Effector memory CD4-positive, alpha-beta T cell (primary cell): ENCODE data around the gene GRIK4.

Source experiments
- DNase-seq, 3 donors: peaks; one replicate each; pipeline ENCODE4 v3.0.0-alpha.2; 2020
- H3K27ac ChIP-seq: 2 replicates; pipeline ENCODE4 v1.7.0; 2013; ENCODE audit warnings: mild to moderate bottlenecking, low read length, moderate library complexity; ENCODE audit not compliant: insufficient read depth, poor library complexity, severe bottlenecking
- H3K27me3 ChIP-seq: replicated peaks from 2 replicates; pipeline ENCODE4 v1.7.0; 2013; ENCODE audit warnings: mild to moderate bottlenecking, low read length; ENCODE audit not compliant: insufficient read depth, control insufficient read depth, poor library complexity, severe bottlenecking
- H3K36me3 ChIP-seq: 2 replicates; pipeline ENCODE4 v1.7.0; 2013; ENCODE audit warnings: mild to moderate bottlenecking, low read length, moderate library complexity; ENCODE audit not compliant: control insufficient read depth, insufficient read depth
- H3K4me1 ChIP-seq: 2 replicates; pipeline ENCODE4 v1.7.0; 2013; ENCODE audit warnings: low read length, mild to moderate bottlenecking; ENCODE audit not compliant: control insufficient read depth, insufficient read depth, poor library complexity, severe bottlenecking
- H3K4me3 ChIP-seq: 2 replicates; pipeline ENCODE4 v1.7.0; 2013; ENCODE audit warnings: low read length, low read depth, mild to moderate bottlenecking; ENCODE audit not compliant: insufficient read depth, poor library complexity, severe bottlenecking
- H3K9me3 ChIP-seq: 2 replicates; pipeline ENCODE4 v1.7.0; 2013; ENCODE audit warnings: mild to moderate bottlenecking, low read length, moderate library complexity; ENCODE audit not compliant: control insufficient read depth

Gene GRIK4

DNA sequence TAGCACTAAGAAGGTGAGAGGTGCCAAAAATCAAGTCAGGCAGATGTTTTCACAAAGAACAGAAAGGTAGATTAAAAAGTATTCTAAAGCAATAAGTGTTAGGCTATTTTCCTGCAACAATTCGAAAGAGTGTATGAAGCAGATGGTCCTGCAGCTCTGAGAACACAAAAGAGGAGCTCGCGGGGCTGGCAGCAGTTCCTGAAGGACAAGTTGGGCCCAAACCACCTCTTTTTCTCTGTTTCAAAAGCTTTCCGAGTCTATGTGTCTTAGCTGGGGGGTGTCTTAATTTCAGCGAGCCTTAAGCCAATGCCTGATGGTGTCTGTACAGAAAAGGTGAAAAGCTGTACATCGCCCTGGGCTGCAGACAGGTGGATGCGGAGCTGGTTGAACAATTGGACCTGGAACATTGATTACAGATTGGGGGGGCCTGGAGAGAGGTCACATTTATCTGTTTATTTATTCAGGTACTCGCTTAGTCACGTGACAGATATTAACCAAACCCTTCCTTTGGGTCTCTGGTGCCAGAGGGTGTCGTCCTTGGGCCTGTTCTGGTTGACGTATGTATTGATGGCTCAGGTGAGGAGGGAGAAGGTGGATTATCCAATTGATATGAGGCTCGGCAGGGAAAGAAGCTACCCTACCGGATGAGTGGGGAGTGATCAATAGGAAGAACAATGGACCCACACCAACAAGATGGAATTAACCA, 24.7 kb downstream of the GRIK4 start:
- Histone ChIP-seq H3K4me3 (no peak overlapping the region), H3K4me1 (no peaks in the 10 kb centered on the region), H3K27ac (no peak overlapping the region), H3K27me3 (no peaks in the 10 kb centered on the region), H3K9me3 (no peaks in the 10 kb centered on the region), H3K36me3 (no peaks in the 10 kb centered on the region)
- no peak for DNase-seq

DNA sequence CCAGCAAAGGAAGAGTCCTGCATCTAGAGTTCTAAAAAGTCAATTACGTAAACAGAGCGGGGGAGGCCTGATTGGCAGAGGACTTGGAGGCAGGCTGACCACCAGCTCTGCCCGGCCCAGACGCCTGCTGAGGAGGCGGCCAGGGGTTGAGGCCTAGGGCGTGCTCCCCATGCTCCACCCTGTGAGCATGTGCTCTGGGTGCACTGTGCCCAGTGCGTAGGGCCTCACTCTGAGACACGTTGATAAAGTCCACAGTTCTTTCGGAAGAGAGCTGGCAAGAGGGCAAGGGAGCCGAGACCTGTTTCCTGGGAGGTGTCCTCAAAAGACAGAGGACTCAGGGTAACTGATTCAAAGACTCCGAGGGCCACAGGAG, 25.2 kb downstream of the GRIK4 start:
- no peaks in the 10 kb centered on the region for H3K4me1 ChIP-seq
- no peak for DNase-seq

DNA sequence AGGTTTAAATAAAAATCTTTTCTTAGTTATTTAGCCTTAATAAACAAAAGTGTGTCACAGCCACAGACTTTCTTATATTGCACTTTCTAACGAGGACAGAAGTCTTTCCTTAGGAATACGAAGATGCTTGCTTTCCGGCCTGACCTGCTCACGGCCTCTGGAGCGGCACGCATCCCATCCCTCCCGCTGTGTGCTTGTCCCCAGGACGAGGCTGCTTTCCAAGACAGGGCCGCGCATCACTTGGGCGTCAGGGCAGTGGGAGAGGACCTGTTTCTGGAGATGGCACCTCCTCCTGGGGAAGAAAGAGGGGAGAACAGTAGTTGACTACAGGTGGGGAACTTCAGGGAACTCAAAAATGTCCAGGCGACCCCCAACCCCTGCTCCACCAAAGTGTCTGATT, 26.4 kb downstream of the GRIK4 start:
- H3K9me3 ChIP-seq, result no peaks in the 10 kb centered on the region
- no peak for DNase-seq
- no peaks in the 10 kb centered on the region for H3K36me3 ChIP-seq
- H3K27me3 ChIP-seq, result no peaks in the 10 kb centered on the region
- no peak overlapping the region for H3K4me3 ChIP-seq
- no peaks in the 10 kb centered on the region for H3K4me1 ChIP-seq
- H3K27ac ChIP-seq, result no peak overlapping the region

More for the DNA sequence above, 25.2 kb downstream of the GRIK4 start:
- Histone ChIP-seq H3K36me3 (no peaks in the 10 kb centered on the region), H3K27ac (no peak overlapping the region), H3K27me3 (no peaks in the 10 kb centered on the region), H3K9me3 (no peaks in the 10 kb centered on the region), H3K4me3 (no peak overlapping the region)

DNA sequence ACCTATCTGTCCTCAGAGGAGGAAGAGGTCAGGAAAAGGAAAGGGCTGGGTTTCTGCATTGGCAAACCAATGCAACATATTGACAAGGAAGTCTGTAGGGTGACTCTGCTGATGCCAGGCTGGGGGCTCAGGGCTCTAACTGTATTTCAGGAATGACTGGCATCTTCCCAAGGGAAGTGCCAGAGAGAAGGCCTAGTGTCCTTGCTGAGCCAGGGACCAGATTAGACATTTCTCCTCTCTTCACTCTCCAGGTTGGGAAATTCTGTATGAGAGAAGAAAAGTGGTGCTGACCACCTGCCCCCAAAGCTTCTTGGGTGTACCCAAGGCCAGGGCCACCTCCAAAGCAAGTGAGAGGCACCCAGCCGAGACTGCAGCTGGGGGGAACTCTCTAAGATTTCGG, 27.2 kb downstream of the GRIK4 start:
- no peaks in the 10 kb centered on the region for H3K4me1 ChIP-seq
- no peaks in the 10 kb centered on the region for H3K36me3 ChIP-seq
- H3K4me3 ChIP-seq, result no peak overlapping the region
- no peaks in the 10 kb centered on the region for H3K27me3 ChIP-seq
- no peak for DNase-seq
- no peak overlapping the region for H3K27ac ChIP-seq
- no peaks in the 10 kb centered on the region for H3K9me3 ChIP-seq

DNA sequence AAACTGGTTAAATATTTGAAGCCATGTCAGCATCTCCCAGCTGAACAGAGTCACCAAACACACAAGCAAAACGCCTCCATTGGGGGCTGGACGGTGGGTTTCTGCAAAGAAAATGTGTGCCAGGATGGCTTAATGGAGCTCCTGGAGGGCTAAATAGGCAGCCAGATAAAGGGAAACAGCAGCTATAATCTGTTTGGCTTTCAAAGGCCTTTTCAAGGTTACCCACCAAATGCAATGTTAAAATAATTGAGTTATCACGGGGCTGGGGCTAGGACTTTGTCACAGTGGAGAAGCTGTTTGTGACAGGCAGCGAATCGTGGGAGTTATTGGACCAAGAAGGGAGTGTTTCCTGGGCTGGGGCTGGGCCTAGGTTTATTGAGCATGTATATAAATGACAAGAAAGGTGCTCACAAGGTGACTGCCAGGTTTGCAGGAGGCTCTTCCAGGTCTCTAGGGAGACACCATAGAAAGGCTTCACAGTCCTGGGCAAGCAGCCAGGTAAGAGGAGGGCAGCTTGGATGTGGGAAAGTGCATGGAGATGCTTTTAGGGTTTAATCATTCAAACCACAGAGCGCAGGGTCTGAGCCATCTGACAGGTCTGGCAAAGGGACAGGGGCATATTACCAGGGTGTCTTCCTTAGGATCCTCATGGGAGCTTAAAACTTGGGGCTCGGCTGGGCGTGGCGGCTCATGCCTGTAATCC, 28.3 kb downstream of the GRIK4 start:
- Histone ChIP-seq H3K36me3 (no peaks in the 10 kb centered on the region), H3K27me3 (no peaks in the 10 kb centered on the region)
- DNase-seq, result no peak

DNA sequence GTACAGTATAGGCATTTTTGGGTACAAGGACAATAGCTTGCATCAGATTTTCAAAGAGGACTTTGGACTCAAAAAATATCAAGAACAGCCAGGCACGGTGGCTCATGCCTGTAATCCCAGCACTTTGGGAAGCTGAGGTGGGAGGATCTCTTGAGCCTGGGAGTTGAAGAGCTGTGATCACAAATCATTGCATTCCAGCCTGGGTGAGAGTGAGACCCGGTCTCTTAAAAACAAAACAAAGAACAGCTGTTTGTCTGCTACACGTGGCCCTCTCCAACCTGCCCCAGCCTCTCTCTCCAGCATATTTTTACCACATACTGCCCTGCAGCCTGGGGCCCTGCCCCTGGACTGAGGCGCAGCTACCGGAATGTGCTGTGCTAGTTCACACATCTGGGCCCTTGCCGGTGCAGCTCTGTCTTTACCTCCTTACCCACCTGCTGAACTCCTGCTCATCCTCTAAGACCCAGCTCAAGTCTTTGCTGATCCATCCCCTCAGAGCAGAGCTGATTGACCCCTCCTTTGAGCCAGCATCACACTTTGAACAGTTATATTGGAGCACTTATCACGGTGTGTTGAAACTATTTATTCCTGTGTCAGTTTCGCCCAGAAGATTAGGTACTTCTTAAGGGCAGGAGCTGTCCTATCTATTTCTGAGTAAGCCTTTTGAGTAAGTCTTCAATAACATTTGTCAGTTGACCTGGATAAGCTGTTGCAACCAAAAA, 29.4 kb downstream of the GRIK4 start:
- H3K4me1 ChIP-seq, result no peaks in the 10 kb centered on the region
- no peak overlapping the region for H3K4me3 ChIP-seq
- no peak overlapping the region for H3K27ac ChIP-seq
- no peak for DNase-seq
- no peaks in the 10 kb centered on the region for H3K36me3 ChIP-seq
- H3K9me3 ChIP-seq, result no peaks in the 10 kb centered on the region
- H3K27me3 ChIP-seq, result no peaks in the 10 kb centered on the region

More for the DNA sequence above, 28.3 kb downstream of the GRIK4 start:
- Histone ChIP-seq H3K4me3 (no peak overlapping the region), H3K4me1 (no peaks in the 10 kb centered on the region), H3K9me3 (no peaks in the 10 kb centered on the region), H3K27ac (no peak overlapping the region)

DNA sequence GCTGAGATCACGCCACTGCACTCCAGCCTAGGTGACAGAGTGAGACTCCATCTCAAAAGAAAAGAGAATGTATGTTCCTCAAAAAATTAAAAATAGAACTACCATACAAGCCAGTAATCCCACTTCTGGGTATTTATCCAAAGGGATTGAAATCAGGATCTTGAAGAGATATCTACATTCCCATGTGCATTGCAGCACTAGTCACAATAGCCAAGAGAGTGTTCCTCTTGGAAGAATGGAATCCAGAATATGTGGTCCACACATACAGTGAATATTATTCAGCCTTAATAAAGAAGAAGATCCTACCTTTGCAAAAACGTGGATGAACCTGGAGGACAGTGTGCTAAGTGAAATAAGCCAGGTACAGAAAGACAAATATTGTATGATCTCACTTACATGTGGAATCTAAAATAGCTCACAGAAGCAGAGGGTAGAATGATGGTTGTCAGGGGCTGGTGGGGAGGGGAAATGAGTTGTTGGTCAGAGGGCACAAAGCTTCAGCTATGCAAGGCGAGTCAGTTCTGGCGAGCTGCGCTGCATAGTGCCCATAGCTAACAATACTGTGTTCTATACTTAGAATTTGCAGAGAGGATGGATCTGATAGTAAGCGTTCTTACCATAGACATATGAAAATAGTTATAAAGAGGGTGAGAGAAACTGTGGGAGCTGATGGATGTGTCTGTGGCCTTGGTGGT, 32.1 kb downstream of the GRIK4 start:
- no peak for DNase-seq
- no peaks in the 10 kb centered on the region for H3K4me1 ChIP-seq
- no peaks in the 10 kb centered on the region for H3K9me3 ChIP-seq
- H3K27ac ChIP-seq, result no peak overlapping the region
- H3K4me3 ChIP-seq, result no peak overlapping the region
- H3K36me3 ChIP-seq, result no peaks in the 10 kb centered on the region
- no peaks in the 10 kb centered on the region for H3K27me3 ChIP-seq

DNA sequence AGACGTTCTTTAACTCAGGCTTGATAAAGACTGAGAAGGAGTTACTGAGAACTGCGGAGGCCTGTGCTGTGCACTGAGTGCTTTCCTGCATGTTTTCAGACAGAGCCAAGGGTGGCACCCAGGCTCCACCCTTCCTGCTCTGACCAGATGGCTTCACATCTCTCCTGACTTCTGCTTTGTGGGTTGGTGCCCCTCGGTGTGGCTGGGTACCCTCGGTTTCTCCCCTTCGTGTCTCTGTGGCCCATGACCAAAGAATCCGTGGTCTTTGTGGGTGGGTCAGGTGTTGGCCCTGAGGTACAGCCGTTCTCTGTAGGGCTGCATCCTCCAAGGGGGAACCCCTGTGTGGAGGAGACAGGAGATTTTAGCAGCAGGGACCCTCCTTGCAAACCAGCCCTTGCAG, 34.3 kb downstream of the GRIK4 start:
- DNase-seq, result no peak
- Histone ChIP-seq H3K4me3 (no peak overlapping the region), H3K4me1 (no peaks in the 10 kb centered on the region), H3K27me3 (no peaks in the 10 kb centered on the region), H3K27ac (no peak overlapping the region), H3K36me3 (no peaks in the 10 kb centered on the region), H3K9me3 (no peaks in the 10 kb centered on the region)

DNA sequence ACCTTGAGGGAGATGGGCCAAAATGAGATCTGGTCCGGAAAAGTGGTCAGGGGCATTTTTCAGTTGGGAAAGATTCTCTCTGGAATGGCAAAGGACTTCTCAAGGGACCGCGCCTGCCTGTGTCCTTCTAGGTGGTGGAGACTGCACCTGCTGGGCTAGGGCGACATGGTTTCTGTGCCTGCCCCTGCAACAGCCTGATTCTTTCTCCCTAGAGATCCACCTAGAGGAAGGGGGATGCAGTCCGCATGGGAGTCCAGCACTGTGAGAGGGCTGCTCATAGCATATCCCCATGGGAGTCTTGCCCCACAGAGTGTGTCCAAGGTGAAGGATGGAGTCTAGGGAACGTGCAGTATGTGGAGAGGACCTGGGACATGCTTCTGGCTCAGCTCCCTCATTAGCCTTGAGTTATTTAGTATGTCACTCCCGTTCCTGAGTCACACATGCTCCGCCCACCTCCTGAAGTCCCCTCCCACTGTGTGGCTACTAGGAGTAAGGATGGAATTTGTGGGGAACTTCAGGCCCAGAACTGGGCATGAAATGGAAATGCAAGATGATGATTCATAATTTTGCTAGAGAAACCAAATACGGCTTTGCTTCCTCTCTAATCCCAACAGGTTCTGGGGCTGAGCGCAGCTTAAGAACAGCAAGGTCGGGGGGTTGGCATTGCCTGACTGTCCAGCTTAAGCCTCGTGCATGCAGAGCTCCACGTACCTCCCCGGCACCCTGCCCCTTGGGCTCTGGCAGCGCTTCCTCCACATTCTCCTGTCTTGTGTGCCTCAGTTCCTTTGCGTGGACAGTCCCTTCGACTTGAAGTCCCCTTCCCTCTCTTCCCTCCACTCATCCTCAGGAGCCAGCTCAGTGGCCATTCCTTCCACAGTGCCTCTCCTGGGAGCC, 35.0 kb downstream of the GRIK4 start:
- Histone ChIP-seq H3K9me3 (no peaks in the 10 kb centered on the region), H3K36me3 (no peaks in the 10 kb centered on the region), H3K4me1 (no peaks in the 10 kb centered on the region), H3K27ac (no peak overlapping the region), H3K4me3 (no peak overlapping the region), H3K27me3 (no peaks in the 10 kb centered on the region)
- no peak for DNase-seq
